GM23338 (cell line): Measurements from ENCODE around the gene PLEKHA7. TPM values are rescaled to one million over a fixed set of nuclear protein-coding genes. Genes with fewer than 3 reads are reported as not detected.

Experiments used
- ATAC-seq: fragments of 200-7000 bp; cut with Tn5 transposase; 3 replicates; pipeline ENCODE4 v1.9.1; 2020
- DNase-seq: peaks from one replicate; pipeline ENCODE4 v3.0.0-alpha.2; 2015; ENCODE audit warnings: low spot score
- H2AFZ ChIP-seq: fragments of 200-600 bp; sonication (generic); 2 replicates; pipeline ENCODE4 v1.8.0; 2016; ENCODE audit warnings: antibody characterized with exemption, mild to moderate bottlenecking, moderate library complexity
- H3F3A ChIP-seq: fragments of 200-600 bp; sonication (generic); replicated peaks from 2 replicates; pipeline ENCODE4 v1.8.0; 2017; ENCODE audit warnings: antibody characterized with exemption, mixed run types, low read depth
- H3K27ac ChIP-seq: fragments of 200-600 bp; sonication (generic); 2 replicates; pipeline ENCODE4 v1.6.1; 2016; ENCODE audit warnings: low read depth
- H3K27me3 ChIP-seq: fragments of 200-600 bp; sonication (generic); 2 replicates; pipeline ENCODE4 v1.8.0; 2016; ENCODE audit warnings: mild to moderate bottlenecking, mixed run types, moderate library complexity; ENCODE audit not compliant: insufficient read depth
- H3K36me3 ChIP-seq: fragments of 200-600 bp; sonication (generic); 2 replicates; pipeline ENCODE4 v1.8.0; 2016; ENCODE audit warnings: mild to moderate bottlenecking; ENCODE audit not compliant: insufficient read depth
- H3K4me1 ChIP-seq: fragments of 200-600 bp; sonication (generic); 2 replicates; pipeline ENCODE4 v1.8.0; 2016; ENCODE audit warnings: mild to moderate bottlenecking, moderate library complexity; ENCODE audit not compliant: insufficient read depth
- H3K4me2 ChIP-seq: fragments of 200-600 bp; sonication (generic); 2 replicates; pipeline ENCODE4 v1.7.1; 2017; ENCODE audit warnings: mixed run types
- H3K4me3 ChIP-seq: fragments of 200-600 bp; sonication (generic); 2 replicates; pipeline ENCODE4 v1.6.1; 2016; ENCODE audit warnings: mixed run types
- H3K79me2 ChIP-seq: fragments of 200-600 bp; sonication (generic); replicated peaks from 2 replicates; pipeline ENCODE4 v1.8.0; 2017; ENCODE audit warnings: mild to moderate bottlenecking; ENCODE audit not compliant: insufficient read depth
- H3K9me2 ChIP-seq: fragments of 200-600 bp; sonication (generic); 2 replicates; pipeline ENCODE4 v1.8.0; 2017; ENCODE audit not compliant: insufficient read depth
- H4K20me1 ChIP-seq: fragments of 200-600 bp; sonication (generic); replicated peaks from 2 replicates; pipeline ENCODE4 v1.8.0; 2017; ENCODE audit warnings: mild to moderate bottlenecking; ENCODE audit not compliant: insufficient read depth
- H3K27ac Mint-ChIP-seq: 2 replicates; pipeline ENCODE4 v1.8.0; 2020; ENCODE audit warnings: inconsistent platforms, mild to moderate bottlenecking, moderate library complexity, mixed read lengths
- H3K27me3 Mint-ChIP-seq: 3 replicates; pipeline ENCODE4 v1.8.0; 2022; ENCODE audit warnings: low read depth, mild to moderate bottlenecking, moderate library complexity, mixed read lengths, inconsistent platforms; ENCODE audit not compliant: insufficient read depth, poor library complexity
- H3K36me3 Mint-ChIP-seq: 3 replicates; pipeline ENCODE4 v1.8.0; 2021; ENCODE audit warnings: low read depth, mild to moderate bottlenecking, inconsistent platforms, moderate library complexity, mixed read lengths
- H3K4me1 Mint-ChIP-seq: 3 replicates; pipeline ENCODE4 v1.8.0; 2020; ENCODE audit warnings: mild to moderate bottlenecking, inconsistent platforms, mixed read lengths
- H3K4me3 Mint-ChIP-seq: 3 replicates; pipeline ENCODE4 v1.8.0; 2021; ENCODE audit warnings: moderate library complexity, mild to moderate bottlenecking, inconsistent platforms, mixed read lengths
- H3K9me3 Mint-ChIP-seq: 3 replicates; pipeline ENCODE4 v1.8.0; 2020; ENCODE audit warnings: moderate library complexity, mild to moderate bottlenecking, inconsistent platforms, mixed read lengths
- CTCF ChIP-seq, 2 experiments: fragments of 200-600 bp in 1 of 2; sonication (generic) in 1 of 2; conservative IDR thresholded peaks; 2 replicates each; pipeline versions ENCODE4 v1.5.1 to v1.6.1; 2016 to 2017; ENCODE audit warnings: antibody characterized with exemption in 2 of 2, low read depth in 2 of 2, mild to moderate bottlenecking in 2 of 2, moderate library complexity in 1 of 2
- ETS1 ChIP-seq: IDR thresholded peaks from 2 replicates; pipeline ENCODE4 v1.6.1; 2016; ENCODE audit warnings: antibody characterized with exemption
- EZH2 ChIP-seq: fragments of 200-600 bp; sonication (generic); IDR thresholded peaks from one replicate; pipeline ENCODE4 v1.8.0; 2017; ENCODE audit warnings: antibody characterized with exemption, mild to moderate bottlenecking, low read depth; ENCODE audit not compliant: unreplicated experiment
- EZH2phosphoT487 ChIP-seq: fragments of 200-600 bp; sonication (generic); IDR thresholded peaks from one replicate; pipeline ENCODE4 v1.8.1; 2018; ENCODE audit warnings: antibody characterized with exemption; ENCODE audit not compliant: unreplicated experiment
- JUNB ChIP-seq: IDR thresholded peaks from one replicate; pipeline ENCODE4 v1.6.1; 2016; ENCODE audit warnings: antibody characterized with exemption; ENCODE audit not compliant: unreplicated experiment
- POLR2AphosphoS5 ChIP-seq: IDR thresholded peaks from 2 replicates; pipeline ENCODE4 v1.6.1; 2016; ENCODE audit warnings: antibody characterized with exemption, low read depth
- STAT1 ChIP-seq: IDR thresholded peaks from one replicate; pipeline ENCODE4 v1.6.1; 2016; ENCODE audit warnings: antibody characterized with exemption; ENCODE audit not compliant: unreplicated experiment
- ZNF331 ChIP-seq: fragments of 250-450 bp; sonication (Bioruptor Pico); IDR thresholded peaks from 2 replicates; pipeline ENCODE4 v1.5.0; 2020; ENCODE audit warnings: low read depth, mild to moderate bottlenecking, moderate library complexity
- ZNF462 ChIP-seq: fragments of 250-450 bp; sonication (Bioruptor Pico); IDR thresholded peaks from 2 replicates; pipeline ENCODE4 v1.5.0; 2020; ENCODE audit warnings: mild to moderate bottlenecking, moderate library complexity
- polyA plus RNA-seq: library from polyadenylated mRNA; unstranded; fragments of >200 nt; fragmentation: Nextera tagmentation; extraction: Ambion mirVana; gene quantifications from 2 replicates; pipeline ENCODE4 v1.2.1, GENCODE V29; 2016
- total RNA-seq: library from RNA; depleted of rRNA; stranded (reverse); fragments of >200 nt; shearing (Covaris generic); gene quantifications from 2 replicates; pipeline ENCODE4 v1.2.3, GENCODE V29; 2014

Gene PLEKHA7
- total and polyA plus RNA-seq, 2 experiments from 2014 or later: 9.7 to 15.8 TPM

- Histone ChIP-seq H3K36me3 (no peaks in the 10 kb centered on the region), H3K4me3 (no peak overlapping the region), H3K4me2 (no peak overlapping the region), H3K79me2 (no peaks in the 10 kb centered on the region), H3F3A (no peaks in the 10 kb centered on the region), H3K27ac (no peak overlapping the region), H3K27me3 (no peaks in the 10 kb centered on the region), H3K9me2 (no peaks in the 10 kb centered on the region), H2AFZ (no peak overlapping the region), H3K4me1 (0 out of 2 replicates have a peak, but pooled peaks cover 4% of the 10 kb centered on the region), H4K20me1 (no peaks in the 10 kb centered on the region)
- Mint-ChIP-seq H3K9me3 (no peaks in the 10 kb centered on the region), H3K4me3 (no peak overlapping the region; the same call in 2 of the 3 replicates), H3K27me3 (peaks cover 5% of the 10 kb centered on the region), H3K27ac (no peak overlapping the region), H3K36me3 (peaks cover 3% of the 10 kb centered on the region; the same call in 1 of the 3 replicates), H3K4me1 (peaks cover 14% of the 10 kb centered on the region)
- ATAC-seq (no peak), DNase-seq (no peak)
- TF ChIP-seq EZH2 (no peak), STAT1 (no peak), ETS1 (no peak), JUNB (no peak), CTCF (conservative IDR thresholded peaks at IDR 0.05; ENCODE audit: low read depth in 2 of 2) (no peak), EZH2phosphoT487 (no peak), POLR2AphosphoS5 (no peak)
Measured at GRCh38 chr11:16784097-16784496, 230.1 kb downstream of the PLEKHA7 start.

GRCh38 chr11:16783321-16783801 lies 230.9 kb downstream of the PLEKHA7 start:
- H3K9me2 ChIP-seq: no peaks in the 10 kb centered on the region
- no peak overlapping the region for H3K4me2 ChIP-seq
- H3K27ac ChIP-seq: no peak overlapping the region
- no peaks in the 10 kb centered on the region for H3K27me3 ChIP-seq
- no peaks in the 10 kb centered on the region for H3K36me3 ChIP-seq
- Mint-ChIP-seq H3K4me1 (peaks cover 14% of the 10 kb centered on the region), H3K27me3 (peaks cover 6% of the 10 kb centered on the region), H3K9me3 (no peaks in the 10 kb centered on the region), H3K27ac (no peak overlapping the region), H3K4me3 (no peak overlapping the region), H3K36me3 (peaks cover 3% of the 10 kb centered on the region; the same call in 1 of the 3 replicates)
- H3K79me2 ChIP-seq: no peaks in the 10 kb centered on the region
- ATAC-seq: no peak
- H3F3A ChIP-seq: no peaks in the 10 kb centered on the region
- no peaks in the 10 kb centered on the region for H4K20me1 ChIP-seq
- H3K4me1 ChIP-seq: 0 out of 2 replicates have a peak, but pooled peaks cover 4% of the 10 kb centered on the region
- no peak overlapping the region for H2AFZ ChIP-seq
- DNase-seq: no peak
- H3K4me3 ChIP-seq: no peak overlapping the region
- TF ChIP-seq ZNF331 (CRISPR knock-in tag): no peak
- TF ChIP-seq EZH2phosphoT487: no peak
- no peak for TF ChIP-seq ZNF462 (CRISPR knock-in tag)
- TF ChIP-seq ETS1: no peak
